ENCODE results near the gene BCLAF3. TPM values are rescaled to one million over a fixed set of nuclear protein-coding genes. Genes with fewer than 3 reads are reported as not detected.

The BCLAF3 gene
- total and polyA plus RNA-seq, 2 of the 4 experiments (the other 2 are of a cell fraction), result 1.6 TPM

- Histone ChIP-seq H3K27me3 (ENCODE audit: control insufficient read depth, insufficient read depth, low read length) (no peaks in the 10 kb centered on the region), H3K4me1 (ENCODE audit: control insufficient read depth, insufficient read depth, low read length) (no peaks in the 10 kb centered on the region), H4K8ac (ENCODE audit: low read depth in 2 of 2, low read length in 2 of 2) (no peak overlapping the region), H3K9ac (ENCODE audit: low read depth, low read length) (no peak overlapping the region), H3K23ac (ENCODE audit: low read depth, low read length) (no peak overlapping the region), H3K4me2 (ENCODE audit: low read depth, low read length) (no peak overlapping the region), H3K27ac (ENCODE audit: insufficient read depth, low read length) (no peak overlapping the region), H3K56ac (ENCODE audit: extremely low read depth, insufficient read depth, low read length) (no peak overlapping the region), H2BK20ac (ENCODE audit: low read depth, low read length) (no peak overlapping the region), H3K14ac (replicated peaks; ENCODE audit: low read depth, low read length) (no peak overlapping the region), H4K91ac (ENCODE audit: insufficient read depth, low read depth, low read length) (no peak overlapping the region), H3K9me3 (ENCODE audit: control insufficient read depth, insufficient read depth, low read length) (no peaks in the 10 kb centered on the region), H3K36me3 (ENCODE audit: control insufficient read depth, insufficient read depth, low read length) (peaks cover 5% of the 10 kb centered on the region; the same call in 1 of the 2 replicates), H3K9me1 (ENCODE audit: insufficient read depth, low read length) (peaks cover under 1% of the 10 kb centered on the region; the same call in 1 of the 2 replicates), H4K5ac (ENCODE audit: low read depth, low read length) (no peak overlapping the region), H3K18ac (ENCODE audit: low read depth, low read length) (no peak overlapping the region), H4K20me1 (ENCODE audit: insufficient read depth, low read length) (no peaks in the 10 kb centered on the region), H2AFZ (replicated peaks; ENCODE audit: low read length, poor library complexity) (no peak overlapping the region), H2BK15ac (ENCODE audit: low read depth, low read length) (no peak overlapping the region), H3K4me3 (ENCODE audit: insufficient read depth, low read depth, low read length) (no peak overlapping the region), H2BK120ac (ENCODE audit: low read depth, low read length) (no peak overlapping the region), H2BK5ac (ENCODE audit: low read depth, low read length, poor library complexity, severe bottlenecking) (no peak overlapping the region), H3K79me1 (ENCODE audit: low read depth in 1 of 2, low read length in 2 of 2) (peaks cover 0 to 4% of the 10 kb centered on the region in 2 experiments; a peak in 1 of 4 replicates), H2AK9ac (replicated peaks; ENCODE audit: low read depth, low read length, poor library complexity) (no peak overlapping the region), H2AK5ac (ENCODE audit: low read depth, low read length) (no peak overlapping the region), H3K4ac (ENCODE audit: low read depth, low read length) (no peak overlapping the region)
- in situ Hi-C loops (cut with MboI; ENCODE audit: low sequenced_read_pairs), result no loop called here
- no peak for DNase-seq
- WGBS, 2 experiments (ENCODE audit: extremely low coverage in 2 of 2, insufficient read length in 1 of 2), result 82% methylated on average over 3 of the region's 6 CpGs; no CpG with 5 or more reads in 1 of the 2 experiments
- dilution Hi-C loops (cut with HindIII; ENCODE audit: low sequenced_read_pairs, unreplicated experiment), result no loop called here
- no peak for ATAC-seq (ENCODE audit: low read depth)
- CTCF ChIA-PET, result no interaction called here
- no TSS peak for BruUV-seq (replicated peaks)
- intact Hi-C loops (cut with micrococcal nuclease), result no loop called here
- TF ChIP-seq POLR2A (IDR thresholded peaks at IDR 0.05; ENCODE audit: low read depth, low read length) (no peak), FOS (IDR thresholded peaks at IDR 0.05; ENCODE audit: low read depth, low read length) (no peak), SMC3 (IDR thresholded peaks at IDR 0.05; ENCODE audit: low read depth, low read length) (no peak), ELK1 (IDR thresholded peaks at IDR 0.05; ENCODE audit: borderline replicate concordance, low read depth, low read length) (no peak), RCOR1 (IDR thresholded peaks at IDR 0.05; ENCODE audit: insufficient replicate concordance, low read length) (no peak), MXI1 (IDR thresholded peaks at IDR 0.05; ENCODE audit: borderline replicate concordance, low read depth, low read length) (no peak), BHLHE40 (IDR thresholded peaks at IDR 0.05; ENCODE audit: low read depth, low read length) (no peak), USF2 (IDR thresholded peaks at IDR 0.05; ENCODE audit: low read depth, low read length) (no peak), RAD21 (IDR thresholded peaks at IDR 0.05; ENCODE audit: low read length) (no peak), CHD1 (IDR thresholded peaks at IDR 0.05; ENCODE audit: low read depth, low read length) (no peak), MAZ (IDR thresholded peaks at IDR 0.05; ENCODE audit: borderline replicate concordance, low read depth, low read length) (no peak), MAFK (IDR thresholded peaks at IDR 0.05; ENCODE audit: low read depth, low read length) (no peak), NFE2L2 (IDR thresholded peaks at IDR 0.05; ENCODE audit: low read depth, low read length) (no peak), CTCF (conservative IDR thresholded peaks at IDR 0.05; ENCODE audit: low read depth, low read length) (no peak), RFX5 (IDR thresholded peaks at IDR 0.05; ENCODE audit: low read depth, low read length) (no peak), CEBPB (IDR thresholded peaks at IDR 0.05; ENCODE audit: low read depth, low read length) (no peak)
- POLR2A ChIA-PET (ENCODE audit: unreplicated experiment), result no interaction called here
These were observed 22.6 kb downstream of the BCLAF3 start for GRCh38 chrX:19968276-19968675.
